GM18867 (cell line): ENCODE data around the gene MEIG1.
"Not testable (repeated sequence)": the region's sequence is repeated elsewhere in the genome, so short reads cannot be mapped to it uniquely, and the experiment has no call there.

ENCODE experiments used
- ATAC-seq: cut with Tn5 transposase; IDR thresholded peaks from one replicate; pipeline ENCODE4 v1.9.1; 2021; ENCODE audit warnings: mild to moderate bottlenecking, moderate library complexity; ENCODE audit not compliant: unreplicated experiment

MEIG1 gene

GRCh38 chr10:14954001-14954770 lies 5.0 kb upstream of the MEIG1 start, which contains the start of gene DCLRE1C:
TSS of gene DCLRE1C (minus strand) at chr10:14954096. CDS start at chr10:14954010, 86 bp downstream.
- peak; percentile 75 for ATAC-seq

- ATAC-seq = no peak
Measured at GRCh38 chr10:14954934-14955333, 4.3 kb upstream of the MEIG1 start.

GRCh38 chr10:14958872-14959220 lies 342 bp upstream of the MEIG1 start:
- no peak for ATAC-seq

- no peak for ATAC-seq
Measured at GRCh38 chr10:14967897-14968296, 8.7 kb downstream of the MEIG1 start.

- ATAC-seq = no peak
Measured at GRCh38 chr10:14971867-14972448, 12.8 kb downstream of the MEIG1 start.

GRCh38 chr10:14974153-14974998 lies 15.2 kb downstream of the MEIG1 start:
- not testable (repeated sequence) for ATAC-seq

GRCh38 chr10:14975672-14976273 lies 16.6 kb downstream of the MEIG1 start:
- no peak for ATAC-seq

- ATAC-seq = no peak
Measured at GRCh38 chr10:14982744-14983143, 23.6 kb downstream of the MEIG1 start.

- not testable (repeated sequence) for ATAC-seq
Measured at GRCh38 chr10:14989552-14989951, 30.4 kb downstream of the MEIG1 start.

- ATAC-seq = not testable (repeated sequence)
Measured at GRCh38 chr10:14991035-14991749, 32.0 kb downstream of the MEIG1 start.

GRCh38 chr10:14992336-14992735 lies 33.1 kb downstream of the MEIG1 start:
- ATAC-seq = not testable (repeated sequence)

GRCh38 chr10:14993500-14994455 lies 34.6 kb downstream of the MEIG1 start:
- not testable (repeated sequence) for ATAC-seq

GRCh38 chr10:14995964-14996565 lies 36.9 kb downstream of the MEIG1 start:
- ATAC-seq = no peak

GRCh38 chr10:15013530-15013929 lies 54.3 kb downstream of the MEIG1 start:
- ATAC-seq = not testable (repeated sequence)

GRCh38 chr10:15015451-15015850 lies 56.3 kb downstream of the MEIG1 start:
- ATAC-seq = no peak

GRCh38 chr10:15020966-15021365 lies 61.8 kb downstream of the MEIG1 start:
- not testable (repeated sequence) for ATAC-seq
